Measurements from ENCODE around the gene NME4.

NME4 gene

DNA sequence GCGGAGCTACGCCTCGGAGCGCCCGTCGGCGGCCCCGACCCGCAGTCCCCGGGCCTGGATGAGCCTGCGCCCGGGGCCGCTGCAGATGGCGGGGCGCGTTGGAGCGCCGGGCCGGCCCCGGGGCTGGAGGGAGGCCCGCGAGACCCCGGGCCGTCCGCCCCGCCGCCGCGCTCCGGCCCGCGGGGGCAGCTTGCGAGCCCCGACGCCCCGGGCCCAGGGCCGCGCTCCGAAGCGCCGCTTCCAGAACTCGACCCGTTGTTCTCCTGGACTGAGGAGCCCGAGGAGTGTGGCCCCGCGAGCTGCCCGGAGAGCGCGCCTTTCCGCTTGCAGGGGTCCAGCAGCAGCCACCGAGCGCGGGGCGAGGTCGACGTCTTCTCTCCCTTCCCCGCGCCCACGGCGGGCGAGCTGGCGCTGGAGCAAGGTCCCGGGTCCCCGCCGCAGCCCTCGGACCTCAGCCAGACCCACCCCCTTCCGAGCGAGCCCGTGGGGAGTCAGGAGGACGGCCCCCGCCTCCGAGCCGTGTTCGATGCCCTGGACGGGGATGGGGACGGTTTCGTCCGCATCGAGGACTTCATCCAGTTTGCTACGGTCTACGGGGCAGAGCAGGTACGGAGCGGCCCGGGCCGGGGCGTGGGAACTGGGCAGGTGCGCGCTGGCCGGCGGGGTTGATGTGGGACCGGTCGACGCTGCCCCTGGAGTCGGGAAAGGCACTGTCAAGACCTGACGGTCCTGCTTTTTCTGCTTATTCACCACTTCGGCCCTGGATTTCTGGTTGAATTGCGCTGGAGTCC is 29.3 kb downstream of the NME4 start (continued):
- TF ChIP-seq, protein P1, sequence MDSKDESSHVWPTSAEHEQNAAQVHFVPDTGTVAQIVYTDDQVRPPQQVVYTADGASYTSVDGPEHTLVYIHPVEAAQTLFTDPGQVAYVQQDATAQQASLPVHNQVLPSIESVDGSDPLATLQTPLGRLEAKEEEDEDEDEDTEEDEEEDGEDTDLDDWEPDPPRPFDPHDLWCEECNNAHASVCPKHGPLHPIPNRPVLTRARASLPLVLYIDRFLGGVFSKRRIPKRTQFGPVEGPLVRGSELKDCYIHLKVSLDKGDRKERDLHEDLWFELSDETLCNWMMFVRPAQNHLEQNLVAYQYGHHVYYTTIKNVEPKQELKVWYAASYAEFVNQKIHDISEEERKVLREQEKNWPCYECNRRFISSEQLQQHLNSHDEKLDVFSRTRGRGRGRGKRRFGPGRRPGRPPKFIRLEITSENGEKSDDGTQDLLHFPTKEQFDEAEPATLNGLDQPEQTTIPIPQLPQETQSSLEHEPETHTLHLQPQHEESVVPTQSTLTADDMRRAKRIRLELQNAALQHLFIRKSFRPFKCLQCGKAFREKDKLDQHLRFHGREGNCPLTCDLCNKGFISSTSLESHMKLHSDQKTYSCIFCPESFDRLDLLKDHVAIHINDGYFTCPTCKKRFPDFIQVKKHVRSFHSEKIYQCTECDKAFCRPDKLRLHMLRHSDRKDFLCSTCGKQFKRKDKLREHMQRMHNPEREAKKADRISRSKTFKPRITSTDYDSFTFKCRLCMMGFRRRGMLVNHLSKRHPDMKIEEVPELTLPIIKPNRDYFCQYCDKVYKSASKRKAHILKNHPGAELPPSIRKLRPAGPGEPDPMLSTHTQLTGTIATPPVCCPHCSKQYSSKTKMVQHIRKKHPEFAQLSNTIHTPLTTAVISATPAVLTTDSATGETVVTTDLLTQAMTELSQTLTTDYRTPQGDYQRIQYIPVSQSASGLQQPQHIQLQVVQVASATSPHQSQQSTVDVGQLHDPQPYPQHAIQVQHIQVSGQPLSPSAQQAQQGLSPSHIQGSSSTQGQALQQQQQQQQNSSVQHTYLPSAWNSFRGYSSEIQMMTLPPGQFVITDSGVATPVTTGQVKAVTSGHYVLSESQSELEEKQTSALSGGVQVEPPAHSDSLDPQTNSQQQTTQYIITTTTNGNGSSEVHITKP (tag by site-specific recombination; IDR thresholded peaks at IDR 0.05): peak; percentile 42; the same call in 1 of the 2 replicates
- TF ChIP-seq ZFP37 (tag by site-specific recombination; IDR thresholded peaks at IDR 0.05) (peak; percentile 76; the same call in 1 of the 2 replicates), ZNF292 (tag by site-specific recombination; IDR thresholded peaks at IDR 0.05; ENCODE audit: borderline replicate concordance, low read depth) (no peak), ZNF747 (tag by site-specific recombination; IDR thresholded peaks at IDR 0.05) (no peak), EGR2 (tag by site-specific recombination; IDR thresholded peaks at IDR 0.05; ENCODE audit: low read depth) (peak; percentile 26; the same call in 1 of the 2 replicates), ZBTB8A (tag by site-specific recombination; IDR thresholded peaks at IDR 0.05) (peak; percentile 78), KLF16 (tag by site-specific recombination; IDR thresholded peaks at IDR 0.05) (peak; percentile 61), ZXDB (tag by site-specific recombination; IDR thresholded peaks at IDR 0.05) (peak; percentile 46; the same call in 1 of the 2 replicates)

DNA sequence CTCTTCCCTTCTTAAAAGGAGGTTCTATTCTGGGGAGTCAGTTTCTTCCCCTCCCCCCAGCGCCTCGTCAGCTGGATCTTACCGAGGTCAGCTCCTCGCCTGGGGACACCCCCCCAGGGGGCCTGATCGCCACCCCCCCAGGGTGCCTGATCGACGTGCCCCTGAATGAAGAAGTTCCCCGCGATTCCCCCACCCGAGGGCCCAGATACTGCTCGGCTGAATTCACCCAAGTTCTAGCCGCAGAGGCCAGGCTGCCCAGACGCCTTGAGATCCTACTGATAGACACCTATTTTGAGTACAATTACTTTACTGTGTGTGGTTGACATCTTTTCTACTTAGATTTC is 29.9 kb downstream of the NME4 start:
- ChIA-PET POLR2A (interaction anchor here (0.7 to 3.0 kb wide), 4 partner anchors 12 to 44 kb away, joined by 3 to 14 read pairs (median 3); partner anchors contain the start of gene DECR2), CTCF (no interaction called here)
- peak overlapping the region; percentile 74 for H3K4me3 ChIP-seq (ENCODE audit: low read depth, low read length)
- H3K9me3 ChIP-seq (ENCODE audit: control insufficient read depth, insufficient read depth, low read depth, low read length): no peaks in the 10 kb centered on the region
- TF ChIP-seq, protein P2, sequence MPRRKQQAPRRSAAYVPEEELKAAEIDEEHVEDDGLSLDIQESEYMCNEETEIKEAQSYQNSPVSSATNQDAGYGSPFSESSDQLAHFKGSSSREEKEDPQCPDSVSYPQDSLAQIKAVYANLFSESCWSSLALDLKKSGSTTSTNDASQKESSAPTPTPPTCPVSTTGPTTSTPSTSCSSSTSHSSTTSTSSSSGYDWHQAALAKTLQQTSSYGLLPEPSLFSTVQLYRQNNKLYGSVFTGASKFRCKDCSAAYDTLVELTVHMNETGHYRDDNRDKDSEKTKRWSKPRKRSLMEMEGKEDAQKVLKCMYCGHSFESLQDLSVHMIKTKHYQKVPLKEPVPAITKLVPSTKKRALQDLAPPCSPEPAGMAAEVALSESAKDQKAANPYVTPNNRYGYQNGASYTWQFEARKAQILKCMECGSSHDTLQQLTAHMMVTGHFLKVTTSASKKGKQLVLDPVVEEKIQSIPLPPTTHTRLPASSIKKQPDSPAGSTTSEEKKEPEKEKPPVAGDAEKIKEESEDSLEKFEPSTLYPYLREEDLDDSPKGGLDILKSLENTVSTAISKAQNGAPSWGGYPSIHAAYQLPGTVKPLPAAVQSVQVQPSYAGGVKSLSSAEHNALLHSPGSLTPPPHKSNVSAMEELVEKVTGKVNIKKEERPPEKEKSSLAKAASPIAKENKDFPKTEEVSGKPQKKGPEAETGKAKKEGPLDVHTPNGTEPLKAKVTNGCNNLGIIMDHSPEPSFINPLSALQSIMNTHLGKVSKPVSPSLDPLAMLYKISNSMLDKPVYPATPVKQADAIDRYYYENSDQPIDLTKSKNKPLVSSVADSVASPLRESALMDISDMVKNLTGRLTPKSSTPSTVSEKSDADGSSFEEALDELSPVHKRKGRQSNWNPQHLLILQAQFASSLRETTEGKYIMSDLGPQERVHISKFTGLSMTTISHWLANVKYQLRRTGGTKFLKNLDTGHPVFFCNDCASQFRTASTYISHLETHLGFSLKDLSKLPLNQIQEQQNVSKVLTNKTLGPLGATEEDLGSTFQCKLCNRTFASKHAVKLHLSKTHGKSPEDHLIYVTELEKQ (tag by site-specific recombination; IDR thresholded peaks at IDR 0.05; ENCODE audit: borderline replicate concordance): no peak
- peak; percentile 54; the same call in 1 of the 2 replicates for TF ChIP-seq ZNF335 (tag by site-specific recombination; conservative IDR thresholded peaks at IDR 0.05)
- peak; percentile 44 for TF ChIP-seq ZIC2 (tag by site-specific recombination; IDR thresholded peaks at IDR 0.05)
- no peak for TF ChIP-seq ZNF785 (tag by site-specific recombination; IDR thresholded peaks at IDR 0.05)
- TF ChIP-seq, protein P3, sequence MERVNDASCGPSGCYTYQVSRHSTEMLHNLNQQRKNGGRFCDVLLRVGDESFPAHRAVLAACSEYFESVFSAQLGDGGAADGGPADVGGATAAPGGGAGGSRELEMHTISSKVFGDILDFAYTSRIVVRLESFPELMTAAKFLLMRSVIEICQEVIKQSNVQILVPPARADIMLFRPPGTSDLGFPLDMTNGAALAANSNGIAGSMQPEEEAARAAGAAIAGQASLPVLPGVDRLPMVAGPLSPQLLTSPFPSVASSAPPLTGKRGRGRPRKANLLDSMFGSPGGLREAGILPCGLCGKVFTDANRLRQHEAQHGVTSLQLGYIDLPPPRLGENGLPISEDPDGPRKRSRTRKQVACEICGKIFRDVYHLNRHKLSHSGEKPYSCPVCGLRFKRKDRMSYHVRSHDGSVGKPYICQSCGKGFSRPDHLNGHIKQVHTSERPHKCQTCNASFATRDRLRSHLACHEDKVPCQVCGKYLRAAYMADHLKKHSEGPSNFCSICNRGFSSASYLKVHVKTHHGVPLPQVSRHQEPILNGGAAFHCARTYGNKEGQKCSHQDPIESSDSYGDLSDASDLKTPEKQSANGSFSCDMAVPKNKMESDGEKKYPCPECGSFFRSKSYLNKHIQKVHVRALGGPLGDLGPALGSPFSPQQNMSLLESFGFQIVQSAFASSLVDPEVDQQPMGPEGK (tag by site-specific recombination; IDR thresholded peaks at IDR 0.05): peak; percentile 30; the same call in 1 of the 2 replicates
- no peak for TF ChIP-seq ZBTB17 (tag by site-specific recombination; IDR thresholded peaks at IDR 0.05)
- TF ChIP-seq GLIS1 (tag by site-specific recombination; IDR thresholded peaks at IDR 0.05): peak; percentile 91
- TF ChIP-seq, protein P4, sequence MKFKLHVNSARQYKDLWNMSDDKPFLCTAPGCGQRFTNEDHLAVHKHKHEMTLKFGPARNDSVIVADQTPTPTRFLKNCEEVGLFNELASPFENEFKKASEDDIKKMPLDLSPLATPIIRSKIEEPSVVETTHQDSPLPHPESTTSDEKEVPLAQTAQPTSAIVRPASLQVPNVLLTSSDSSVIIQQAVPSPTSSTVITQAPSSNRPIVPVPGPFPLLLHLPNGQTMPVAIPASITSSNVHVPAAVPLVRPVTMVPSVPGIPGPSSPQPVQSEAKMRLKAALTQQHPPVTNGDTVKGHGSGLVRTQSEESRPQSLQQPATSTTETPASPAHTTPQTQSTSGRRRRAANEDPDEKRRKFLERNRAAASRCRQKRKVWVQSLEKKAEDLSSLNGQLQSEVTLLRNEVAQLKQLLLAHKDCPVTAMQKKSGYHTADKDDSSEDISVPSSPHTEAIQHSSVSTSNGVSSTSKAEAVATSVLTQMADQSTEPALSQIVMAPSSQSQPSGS (tag by site-specific recombination; IDR thresholded peaks at IDR 0.05; ENCODE audit: low read depth): no peak
- H3K27ac ChIP-seq (ENCODE audit: extremely low read depth, low read depth, low read length): peak overlapping the region; percentile 78; the same call in 1 of the 2 replicates
- peaks cover 11% of the 10 kb centered on the region for H3K4me1 ChIP-seq (ENCODE audit: control insufficient read depth, insufficient read depth, low read length)
- H3K36me3 ChIP-seq (ENCODE audit: control insufficient read depth in 2 of 2, insufficient read depth in 1 of 2, low read length in 2 of 2): peaks cover 4 to 19% of the 10 kb centered on the region in 2 experiments; a peak in 2 of 3 replicates
